CD14-positive monocyte (primary cell): ENCODE data around the gene RPRD1A. TPM values are rescaled to one million over a fixed set of nuclear protein-coding genes. Genes with fewer than 3 reads are reported as not detected.

Experiments used
- DNase-seq, 3 donors: peaks; one replicate each; pipeline ENCODE4 v3.0.0-alpha.2; 2011 to 2022
- H2AFZ ChIP-seq: 2 replicates; pipeline ENCODE4 v1.6.0; 2012; ENCODE audit warnings: mild to moderate bottlenecking, low read depth, low read length, inconsistent platforms; ENCODE audit not compliant: insufficient read depth, poor library complexity, severe bottlenecking
- H3K27ac ChIP-seq, 2 donors: 1 replicate in 1 of 2; 2 replicates in 1 of 2; pipeline ENCODE4 v1.5.1; 2012 to 2013; ENCODE audit warnings: low read length in 2 of 2, control low read depth in 1 of 2, inconsistent platforms in 1 of 2, low read depth in 1 of 2, mild to moderate bottlenecking in 1 of 2
- H3K27me3 ChIP-seq, 2 donors: one replicate each; pipeline versions ENCODE4 v1.6.0 to v1.6.1; 2011 to 2013; ENCODE audit warnings: low read length in 2 of 2; ENCODE audit not compliant: control insufficient read depth in 2 of 2, insufficient read depth in 2 of 2
- H3K36me3 ChIP-seq, 2 donors: replicated peaks in 1 of 2; 1 replicate in 1 of 2; 2 replicates in 1 of 2; pipeline versions ENCODE4 v1.5.1 to v1.6.1; 2012 to 2013; ENCODE audit warnings: low read length in 2 of 2, control low read depth in 1 of 2, inconsistent platforms in 1 of 2, mild to moderate bottlenecking in 1 of 2; ENCODE audit not compliant: insufficient read depth in 2 of 2, control insufficient read depth in 1 of 2
- H3K4me1 ChIP-seq, 2 donors: 1 replicate in 1 of 2; 2 replicates in 1 of 2; pipeline versions ENCODE4 v1.5.1 to v1.6.1; 2012 to 2013; ENCODE audit warnings: low read length in 2 of 2, control low read depth in 1 of 2, inconsistent platforms in 1 of 2, mild to moderate bottlenecking in 1 of 2, moderate library complexity in 1 of 2; ENCODE audit not compliant: insufficient read depth in 2 of 2, control insufficient read depth in 1 of 2
- H3K4me2 ChIP-seq: replicated peaks from 2 replicates; pipeline ENCODE3; 2012; ENCODE audit warnings: low read length, moderate library complexity, mild to moderate bottlenecking; ENCODE audit not compliant: poor library complexity, severe bottlenecking; ENCODE audit errors: extremely low read depth
- H3K4me3 ChIP-seq, 3 experiments: fragments of 200-600 bp in 1 of 3; sonication (generic) in 1 of 3; replicated peaks in 1 of 3; 1 replicate in 2 of 3; 2 replicates in 1 of 3; pipeline ENCODE4 v1.5.1; 2011 to 2013; ENCODE audit warnings: low read length in 3 of 3, mild to moderate bottlenecking in 3 of 3, control low read depth in 2 of 3, low read depth in 2 of 3, inconsistent platforms in 1 of 3, moderate library complexity in 1 of 3
- H3K79me2 ChIP-seq: 2 replicates; pipeline ENCODE4 v1.6.0; 2012; ENCODE audit warnings: mild to moderate bottlenecking, control low read depth, inconsistent platforms, low read length, moderate library complexity; ENCODE audit not compliant: insufficient read depth
- H3K9ac ChIP-seq: 2 replicates; pipeline ENCODE4 v1.6.0; 2017; ENCODE audit warnings: low read length, mild to moderate bottlenecking; ENCODE audit not compliant: insufficient read depth, poor library complexity, severe bottlenecking
- H3K9me3 ChIP-seq, 2 donors: replicated peaks in 1 of 2; 1 replicate in 1 of 2; 2 replicates in 1 of 2; pipeline versions ENCODE4 v1.5.1 to v1.6.1; 2012 to 2013; ENCODE audit warnings: low read length in 2 of 2, control low read depth in 1 of 2; ENCODE audit not compliant: control insufficient read depth in 1 of 2, insufficient read depth in 1 of 2
- H4K20me1 ChIP-seq: 2 replicates; pipeline ENCODE4 v1.6.0; 2012; ENCODE audit warnings: mild to moderate bottlenecking, low read length, control low read depth, moderate library complexity; ENCODE audit not compliant: insufficient read depth
- H3K27ac Mint-ChIP-seq, 7 donors: one replicate each; pipeline ENCODE4 v1.8.0; 2020; ENCODE audit warnings: mild to moderate bottlenecking in 7 of 7, mixed read lengths in 7 of 7, moderate library complexity in 6 of 7, inconsistent platforms in 2 of 7
- H3K27me3 Mint-ChIP-seq, 3 donors: one replicate each; pipeline ENCODE4 v1.8.0; 2021 to 2022; ENCODE audit warnings: low read depth in 3 of 3, mild to moderate bottlenecking in 3 of 3, mixed read lengths in 3 of 3, moderate library complexity in 3 of 3, inconsistent platforms in 1 of 3
- H3K36me3 Mint-ChIP-seq, 2 donors: one replicate each; pipeline ENCODE4 v1.8.0; 2020; ENCODE audit warnings: mixed read lengths in 2 of 2, inconsistent platforms in 1 of 2, mild to moderate bottlenecking in 1 of 2
- H3K4me1 Mint-ChIP-seq: one replicate; pipeline ENCODE4 v1.8.0; 2020; ENCODE audit warnings: mild to moderate bottlenecking, mixed read lengths
- H3K4me3 Mint-ChIP-seq, 2 donors: one replicate each; pipeline ENCODE4 v1.8.0; 2020; ENCODE audit warnings: mild to moderate bottlenecking in 2 of 2, mixed read lengths in 2 of 2, moderate library complexity in 1 of 2
- H3K9me3 Mint-ChIP-seq, 7 donors: one replicate each; pipeline ENCODE4 v1.8.0; 2020 to 2022; ENCODE audit warnings: mixed read lengths in 7 of 7, mild to moderate bottlenecking in 6 of 7, moderate library complexity in 6 of 7, inconsistent platforms in 2 of 7
- WGBS: methylation state at CpG from one replicate; pipeline ENCODE4 v1.1.5; 2013; ENCODE audit warnings: missing lambda C conversion rate; ENCODE audit not compliant: insufficient coverage; 5-methylcytosine and 5-hydroxymethylcytosine counted together
- intact Hi-C, 2 donors: fragments of 100-400 bp; cut with micrococcal nuclease; formaldehyde crosslinking; loops; one replicate each; pipeline versions ENCODE4 v1.15.0 to v1.15.1; 2023
- polyA plus RNA-seq, 3 donors: library from polyadenylated mRNA; depleted of rRNA in 1 of 3; unstranded in 2 of 3; stranded (reverse) in 1 of 3; fragments of 300-500 nt in 2 of 3; fragments of >200 nt in 1 of 3; fragmentation: Illumina TruSeq in 2 of 3; gene quantifications; 1 replicate in 2 of 3; 2 replicates in 1 of 3; pipeline ENCODE4 v1.2.3, GENCODE V29; 2012 to 2021
- TF ChIP-seq, protein P1 (sequence below): fragments of 200-600 bp; IDR thresholded peaks from one replicate; pipeline ENCODE4 v1.8.0; 2022; ENCODE audit warnings: antibody characterized with exemption, mild to moderate bottlenecking

The RPRD1A gene
- polyA plus RNA-seq, 3 donors, result 10.0 to 30.3 (median 10.9) TPM

DNA sequence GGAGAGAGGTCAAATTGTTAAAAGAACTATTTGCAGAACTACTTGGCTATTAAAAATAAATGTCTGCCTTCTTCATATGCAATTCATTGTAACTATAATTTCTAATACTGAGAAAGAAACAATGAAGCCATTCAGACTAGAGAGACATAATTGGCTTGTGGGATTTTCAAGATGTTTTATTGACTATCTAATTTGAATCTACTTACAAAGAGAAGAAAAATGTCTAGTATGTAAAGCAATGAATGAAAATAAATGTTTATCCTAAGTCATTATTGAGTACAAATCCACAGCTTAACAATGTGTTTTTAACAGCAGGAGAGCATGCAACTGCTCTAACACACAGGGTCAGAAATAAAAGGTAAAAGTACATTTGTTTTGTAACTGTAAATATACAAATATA lies 75.7 kb downstream of the RPRD1A start:
- Histone ChIP-seq H3K4me2 (no peak overlapping the region), H3K36me3 (peaks cover 18 to 59% of the 10 kb centered on the region in 2 donors), H4K20me1 (no peaks in the 10 kb centered on the region)

DNA sequence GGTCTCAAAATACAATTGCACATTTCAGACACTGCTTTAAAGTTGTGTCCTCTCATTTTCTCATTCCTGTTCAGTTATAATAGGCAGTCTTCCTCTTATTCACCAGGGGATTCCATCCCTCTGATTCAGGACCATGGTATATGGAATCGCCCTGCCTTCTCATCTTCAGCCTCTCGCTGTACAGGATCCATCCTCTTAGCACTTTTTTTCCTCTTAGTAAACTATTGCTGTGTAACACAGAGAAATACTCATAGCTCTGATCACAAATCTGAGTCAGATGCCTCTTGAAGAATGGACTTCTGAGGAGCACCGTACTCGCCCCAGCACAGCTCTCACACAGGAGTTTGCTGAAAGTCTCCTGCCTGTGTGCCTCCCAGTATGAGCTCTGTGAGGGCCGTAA lies 83.5 kb downstream of the RPRD1A start:
- intact Hi-C loops, result no loop called here
- no peaks in the 10 kb centered on the region for H4K20me1 ChIP-seq
- no peaks in the 10 kb centered on the region for H3K27me3 ChIP-seq
- H3K4me1 ChIP-seq, result peaks cover 10 to 12% of the 10 kb centered on the region in 2 donors
- no peak overlapping the region for H3K27ac Mint-ChIP-seq
- H3K4me1 Mint-ChIP-seq, result peaks cover 13% of the 10 kb centered on the region
- WGBS, result 100% methylated on average over 2 of the region's 5 CpGs
- no peaks in the 10 kb centered on the region for H3K9me3 ChIP-seq
- no peak for DNase-seq
- no peak overlapping the region for H2AFZ ChIP-seq
- no peak overlapping the region for H3K9ac ChIP-seq
- H3K4me2 ChIP-seq, result no peak overlapping the region
- TF ChIP-seq, protein P1, sequence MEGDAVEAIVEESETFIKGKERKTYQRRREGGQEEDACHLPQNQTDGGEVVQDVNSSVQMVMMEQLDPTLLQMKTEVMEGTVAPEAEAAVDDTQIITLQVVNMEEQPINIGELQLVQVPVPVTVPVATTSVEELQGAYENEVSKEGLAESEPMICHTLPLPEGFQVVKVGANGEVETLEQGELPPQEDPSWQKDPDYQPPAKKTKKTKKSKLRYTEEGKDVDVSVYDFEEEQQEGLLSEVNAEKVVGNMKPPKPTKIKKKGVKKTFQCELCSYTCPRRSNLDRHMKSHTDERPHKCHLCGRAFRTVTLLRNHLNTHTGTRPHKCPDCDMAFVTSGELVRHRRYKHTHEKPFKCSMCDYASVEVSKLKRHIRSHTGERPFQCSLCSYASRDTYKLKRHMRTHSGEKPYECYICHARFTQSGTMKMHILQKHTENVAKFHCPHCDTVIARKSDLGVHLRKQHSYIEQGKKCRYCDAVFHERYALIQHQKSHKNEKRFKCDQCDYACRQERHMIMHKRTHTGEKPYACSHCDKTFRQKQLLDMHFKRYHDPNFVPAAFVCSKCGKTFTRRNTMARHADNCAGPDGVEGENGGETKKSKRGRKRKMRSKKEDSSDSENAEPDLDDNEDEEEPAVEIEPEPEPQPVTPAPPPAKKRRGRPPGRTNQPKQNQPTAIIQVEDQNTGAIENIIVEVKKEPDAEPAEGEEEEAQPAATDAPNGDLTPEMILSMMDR, result no peak
- peaks cover 37 to 39% of the 10 kb centered on the region in 2 donors for H3K36me3 Mint-ChIP-seq
- H3K9me3 Mint-ChIP-seq, result no peaks in the 10 kb centered on the region
- H3K79me2 ChIP-seq, result no peaks in the 10 kb centered on the region
- H3K4me3 ChIP-seq, result no peak overlapping the region
- no peak overlapping the region for H3K27ac ChIP-seq
- H3K36me3 ChIP-seq, result peaks cover 26 to 57% of the 10 kb centered on the region in 2 donors
- no peak overlapping the region for H3K4me3 Mint-ChIP-seq
- H3K27me3 Mint-ChIP-seq, result no peaks in the 10 kb centered on the region

More for the DNA sequence above, 75.7 kb downstream of the RPRD1A start:
- Histone ChIP-seq H3K4me3 (no peak overlapping the region), H3K4me1 (no peaks in the 10 kb centered on the region), H3K79me2 (no peaks in the 10 kb centered on the region), H3K9me3 (no peaks in the 10 kb centered on the region), H3K27me3 (no peaks in the 10 kb centered on the region), H2AFZ (no peak overlapping the region), H3K9ac (no peak overlapping the region), H3K27ac (no peak overlapping the region)
- no peak overlapping the region for H3K27ac Mint-ChIP-seq
- peaks cover 2% of the 10 kb centered on the region for H3K4me1 Mint-ChIP-seq
- H3K36me3 Mint-ChIP-seq, result peaks cover 35 to 36% of the 10 kb centered on the region in 2 donors
- DNase-seq, result no peak
- TF ChIP-seq, protein P1, result no peak
- no peaks in the 10 kb centered on the region for H3K27me3 Mint-ChIP-seq
- no peak overlapping the region for H3K4me3 Mint-ChIP-seq
- no peaks in the 10 kb centered on the region for H3K9me3 Mint-ChIP-seq
- intact Hi-C loops, result no loop called here
